HFF-Myc (cell line): ENCODE data around the gene PHF21A.

ENCODE experiments used
- DNase-seq: peaks from one replicate; pipeline ENCODE4 v3.0.0-alpha.2; 2011; ENCODE audit warnings: low read depth; ENCODE audit errors: extremely low read depth
- H3K4me3 ChIP-seq: replicated peaks from 2 replicates; pipeline ENCODE4 v1.5.1; 2011; ENCODE audit warnings: low read depth, mild to moderate bottlenecking, control low read depth, low read length
- CTCF ChIP-seq: IDR thresholded peaks from 2 replicates; pipeline ENCODE4 v1.5.1; 2012; ENCODE audit warnings: mild to moderate bottlenecking, low read depth, low read length, control low read depth; ENCODE audit errors: missing control alignments

PHF21A gene

GRCh38 chr11:46099963-46100316, 21.3 kb downstream of the PHF21A start:
- no peak for DNase-seq
- TF ChIP-seq CTCF = no peak
- H3K4me3 ChIP-seq = no peak overlapping the region

- no peak for TF ChIP-seq CTCF
- H3K4me3 ChIP-seq = no peak overlapping the region
- DNase-seq = no peak
Observed at GRCh38 chr11:46090375-46090774, 30.9 kb downstream of the PHF21A start.

GRCh38 chr11:46079662-46080061, 41.6 kb downstream of the PHF21A start:
- no peak for DNase-seq
- no peak for TF ChIP-seq CTCF
- H3K4me3 ChIP-seq = no peak overlapping the region

GRCh38 chr11:46075928-46076327, 45.3 kb downstream of the PHF21A start:
- peak; percentile 8 for TF ChIP-seq CTCF
- DNase-seq = no peak
- no peak overlapping the region for H3K4me3 ChIP-seq

- peak; percentile 19 for DNase-seq
- no peak overlapping the region for H3K4me3 ChIP-seq
- no peak for TF ChIP-seq CTCF
Observed at GRCh38 chr11:46075168-46075567, 46.1 kb downstream of the PHF21A start.

GRCh38 chr11:46073632-46074031, 47.6 kb downstream of the PHF21A start:
- no peak for DNase-seq
- no peak overlapping the region for H3K4me3 ChIP-seq
- TF ChIP-seq CTCF = no peak

GRCh38 chr11:46072172-46072964, 48.9 kb downstream of the PHF21A start:
- no peak overlapping the region for H3K4me3 ChIP-seq
- no peak for TF ChIP-seq CTCF
- DNase-seq = no peak
